SJSA1 (cell line): ENCODE measurements around the gene GATA2. TPM values are rescaled to one million over a fixed set of nuclear protein-coding genes. Genes with fewer than 3 reads are reported as not detected.

Source experiments
- DNase-seq, 2 experiments: peaks; one replicate each; pipeline ENCODE4 v3.0.0-alpha.2; 2015 to 2020; ENCODE audit warnings: low spot score in 2 of 2, low read depth in 1 of 2
- H3K27ac ChIP-seq: fragments of 250-450 bp; sonication (Bioruptor Pico); 2 replicates; pipeline ENCODE4 v1.5.1; 2020; ENCODE audit warnings: mild to moderate bottlenecking, moderate library complexity
- H3K27me3 ChIP-seq: fragments of 250-450 bp; sonication (Bioruptor Pico); replicated peaks from 2 replicates; pipeline ENCODE4 v1.5.1; 2020; ENCODE audit warnings: mild to moderate bottlenecking, moderate library complexity
- H3K36me3 ChIP-seq: fragments of 250-450 bp; sonication (Bioruptor Pico); 2 replicates; pipeline ENCODE4 v1.5.1; 2020; ENCODE audit warnings: mild to moderate bottlenecking
- H3K4me1 ChIP-seq: fragments of 250-450 bp; sonication (Bioruptor Pico); replicated peaks from 2 replicates; pipeline ENCODE4 v1.6.1; 2021; ENCODE audit warnings: mild to moderate bottlenecking
- H3K4me3 ChIP-seq: fragments of 250-450 bp; sonication (Bioruptor Pico); 2 replicates; pipeline ENCODE4 v1.5.1; 2020; ENCODE audit warnings: mild to moderate bottlenecking
- H3K9me3 ChIP-seq: fragments of 250-450 bp; sonication (Bioruptor Pico); replicated peaks from 2 replicates; pipeline ENCODE4 v1.5.1; 2020; ENCODE audit warnings: mild to moderate bottlenecking
- total RNA-seq: library from RNA; depleted of rRNA; stranded (reverse); fragments of >200 nt; shearing (Covaris generic); gene quantifications from 2 replicates; pipeline ENCODE4 v1.2.3, GENCODE V29; 2014; rRNA removed

Gene GATA2
- 14.9 and 15.5 TPM in 2 replicates for total RNA-seq

GRCh38 chr3:128492671-128493569 is at the start of gene GATA2:
GATA2 (minus strand) TSS chr3:128493201; CDS start chr3:128487031, 6,170 bp downstream.
- peaks cover 2% of the 10 kb centered on the region for H3K9me3 ChIP-seq
- no peak within 1 kb of the TSS for H3K27ac ChIP-seq
- no peaks in the 10 kb centered on the region for H3K27me3 ChIP-seq
- no peak within 1 kb of the TSS for H3K4me3 ChIP-seq
- peaks cover 29% of the 10 kb centered on the region for H3K36me3 ChIP-seq
- peaks cover 29% of the 10 kb centered on the region for H3K4me1 ChIP-seq
- DNase-seq, result no peak

DNA sequence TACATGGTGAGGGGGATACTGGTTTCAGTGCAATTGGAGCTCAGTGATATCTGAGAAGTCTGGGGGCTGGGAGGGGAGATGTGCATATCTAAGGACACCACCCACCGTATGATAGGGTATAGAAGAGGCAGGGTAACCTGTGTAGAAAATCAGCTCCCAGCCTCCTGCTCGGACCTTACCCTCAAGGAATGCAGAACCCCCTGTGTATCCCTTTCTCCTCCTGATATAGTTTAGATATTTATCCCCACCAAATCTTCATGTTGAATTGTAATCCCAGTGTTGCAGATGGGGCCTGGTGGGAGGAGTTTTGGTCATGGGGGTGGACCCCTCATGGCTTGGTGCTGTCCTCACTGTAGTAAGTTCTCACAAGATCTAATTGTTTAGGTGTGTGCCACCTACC is 48.2 kb upstream of the GATA2 start:
- Histone ChIP-seq H3K27me3 (no peaks in the 10 kb centered on the region; the same call in 1 of the 2 replicates), H3K4me3 (no peak overlapping the region)
- DNase-seq, result no peak

DNA sequence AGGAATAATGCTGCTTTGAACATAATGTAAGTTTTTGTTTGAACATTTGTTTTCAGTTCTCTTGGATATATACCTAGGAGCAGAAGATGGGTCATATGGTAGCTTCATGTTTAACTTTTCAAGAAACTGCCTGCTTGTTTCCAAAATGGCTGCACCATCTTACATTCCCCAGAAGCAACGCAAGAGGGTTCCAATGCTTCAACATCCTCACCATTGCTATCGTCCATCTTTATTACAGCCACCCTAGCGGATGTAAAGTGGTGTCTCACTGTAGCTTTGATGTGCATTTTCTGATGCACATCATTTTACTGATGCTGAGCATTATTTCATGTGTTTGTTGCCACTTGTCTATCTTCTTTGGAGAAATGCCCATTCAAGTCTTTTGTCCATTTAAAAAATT is 46.4 kb upstream of the GATA2 start:
- no peaks in the 10 kb centered on the region for H3K36me3 ChIP-seq
- no peaks in the 10 kb centered on the region for H3K4me1 ChIP-seq
- H3K4me3 ChIP-seq, result no peak overlapping the region
- no peaks in the 10 kb centered on the region; the same call in 1 of the 2 replicates for H3K27me3 ChIP-seq
- DNase-seq, result no peak
- no peak overlapping the region for H3K27ac ChIP-seq
- no peaks in the 10 kb centered on the region for H3K9me3 ChIP-seq

More for the DNA sequence above, 48.2 kb upstream of the GATA2 start:
- no peaks in the 10 kb centered on the region for H3K36me3 ChIP-seq
- no peak overlapping the region for H3K27ac ChIP-seq
- H3K4me1 ChIP-seq, result no peaks in the 10 kb centered on the region
- H3K9me3 ChIP-seq, result no peaks in the 10 kb centered on the region

DNA sequence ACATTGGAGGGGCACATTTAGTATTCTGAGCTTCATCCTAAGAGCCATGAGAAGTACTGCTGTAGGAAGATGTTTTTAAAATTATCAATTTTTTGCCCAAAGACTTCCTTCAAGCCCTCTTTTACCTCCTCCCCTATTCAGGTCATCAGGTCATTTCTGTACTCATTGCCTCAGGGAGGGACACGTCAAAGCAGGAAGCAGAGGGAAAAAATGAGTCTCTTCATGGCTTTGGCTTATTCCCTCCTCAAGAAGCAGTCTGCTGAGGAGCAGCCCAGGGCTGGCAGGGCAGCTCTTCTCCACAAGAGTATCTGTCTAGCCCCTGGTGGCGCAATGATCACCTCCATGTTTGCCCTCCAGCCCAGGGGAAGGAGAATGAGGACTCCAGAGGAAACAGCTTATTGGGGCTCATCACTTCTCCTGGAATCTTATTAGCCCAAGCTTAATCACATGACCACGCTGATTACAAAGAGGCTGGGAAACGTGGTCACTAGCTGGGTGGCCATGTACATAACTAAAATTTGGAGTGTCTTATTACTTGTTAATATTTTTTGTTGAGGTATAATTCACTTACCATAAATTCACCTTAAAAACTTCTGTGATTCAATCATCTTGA is 44.2 kb upstream of the GATA2 start:
- no peaks in the 10 kb centered on the region; the same call in 1 of the 2 replicates for H3K27me3 ChIP-seq
- no peak for DNase-seq

GRCh38 chr3:128532012-128532983 is 39.3 kb upstream of the GATA2 start:
- H3K4me3 ChIP-seq, result no peak overlapping the region
- no peaks in the 10 kb centered on the region for H3K9me3 ChIP-seq
- H3K4me1 ChIP-seq, result no peaks in the 10 kb centered on the region
- no peaks in the 10 kb centered on the region for H3K36me3 ChIP-seq
- no peak for DNase-seq
- H3K27ac ChIP-seq, result no peak overlapping the region
- H3K27me3 ChIP-seq, result peaks cover 13% of the 10 kb centered on the region; the same call in 1 of the 2 replicates

More for the DNA sequence above, 44.2 kb upstream of the GATA2 start:
- H3K27ac ChIP-seq, result no peak overlapping the region
- no peaks in the 10 kb centered on the region for H3K9me3 ChIP-seq
- no peaks in the 10 kb centered on the region for H3K4me1 ChIP-seq
- H3K36me3 ChIP-seq, result no peaks in the 10 kb centered on the region
- no peak overlapping the region for H3K4me3 ChIP-seq

DNA sequence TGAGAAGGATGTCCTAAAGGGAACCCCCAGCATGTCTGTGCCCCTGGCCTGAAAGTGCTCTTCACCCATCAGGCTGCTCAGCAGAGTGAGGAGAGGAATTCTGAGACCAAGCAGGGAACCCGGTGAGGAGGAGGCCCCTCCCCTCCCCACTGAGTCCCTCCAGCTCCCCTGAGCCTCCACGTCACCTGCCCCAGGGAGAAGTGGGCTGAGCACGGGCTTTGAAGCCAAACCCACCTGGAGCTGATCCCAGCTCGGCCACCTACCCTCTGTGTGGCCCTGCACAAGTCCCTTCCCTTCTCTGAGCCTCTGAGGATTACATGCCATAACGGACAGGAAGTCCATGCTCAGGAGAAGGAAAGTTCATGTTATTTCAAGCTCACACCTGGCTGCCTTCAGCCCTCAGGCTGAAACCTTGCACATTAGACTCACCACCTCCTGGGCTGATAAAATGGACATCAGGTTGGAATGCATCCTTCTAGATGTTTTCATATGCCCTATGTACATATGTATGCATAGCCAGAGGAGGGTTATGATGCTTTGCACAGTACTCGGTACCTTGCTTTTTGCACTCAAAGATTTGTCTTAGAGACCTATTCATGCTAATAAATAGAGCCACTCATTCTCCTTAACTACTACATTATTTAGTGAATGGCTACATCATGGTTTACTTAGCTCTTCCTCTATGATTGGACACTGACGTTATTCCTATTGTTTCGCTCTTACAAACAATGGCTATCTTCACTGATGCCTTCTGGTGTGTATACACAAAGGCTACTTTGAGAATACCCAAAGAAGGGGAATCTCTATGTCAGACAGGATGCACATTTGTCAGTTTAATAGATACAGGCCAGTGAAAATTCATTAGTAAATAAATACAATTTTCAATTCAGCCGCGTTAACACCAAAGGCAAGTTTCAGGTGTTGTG is 31.6 kb upstream of the GATA2 start:
- peak in 1 of 2 experiments; percentile 21 for DNase-seq
- no peaks in the 10 kb centered on the region for H3K9me3 ChIP-seq
- no peak overlapping the region for H3K4me3 ChIP-seq
- H3K4me1 ChIP-seq, result peaks cover 7% of the 10 kb centered on the region
- H3K36me3 ChIP-seq, result no peaks in the 10 kb centered on the region
- no peak overlapping the region for H3K27ac ChIP-seq
- H3K27me3 ChIP-seq, result peaks cover 12% of the 10 kb centered on the region

DNA sequence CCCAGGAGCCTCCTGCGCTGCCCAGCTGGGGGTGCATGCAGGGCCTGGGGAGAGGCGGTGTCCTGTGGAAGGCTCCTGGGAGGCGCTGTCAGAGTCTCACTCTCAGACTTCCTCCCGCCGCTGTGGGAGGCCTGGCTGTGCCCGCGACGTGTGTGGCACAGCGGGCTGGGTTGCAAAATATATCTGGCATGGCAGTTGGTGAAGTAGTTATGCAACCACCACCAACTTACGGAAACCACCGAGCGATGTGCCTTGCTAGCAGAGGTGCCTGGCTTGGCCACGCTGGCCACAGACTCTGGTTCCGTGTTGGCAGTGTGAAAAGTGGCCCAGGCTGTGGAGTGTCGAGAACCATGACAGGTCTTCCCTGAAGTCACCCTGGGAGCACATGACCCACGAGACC is 30.6 kb upstream of the GATA2 start:
- peaks cover 12% of the 10 kb centered on the region for H3K27me3 ChIP-seq
- H3K36me3 ChIP-seq, result no peaks in the 10 kb centered on the region
- peaks cover 7% of the 10 kb centered on the region for H3K4me1 ChIP-seq
- no peak overlapping the region for H3K4me3 ChIP-seq
- H3K9me3 ChIP-seq, result no peaks in the 10 kb centered on the region
- DNase-seq, result no peak
- no peak overlapping the region for H3K27ac ChIP-seq

GRCh38 chr3:128521715-128522114 is 28.7 kb upstream of the GATA2 start:
- no peaks in the 10 kb centered on the region for H3K36me3 ChIP-seq
- H3K27ac ChIP-seq, result no peak overlapping the region
- H3K4me3 ChIP-seq, result no peak overlapping the region
- peaks cover 7% of the 10 kb centered on the region for H3K4me1 ChIP-seq
- no peaks in the 10 kb centered on the region for H3K9me3 ChIP-seq
- peaks cover 3% of the 10 kb centered on the region; the same call in 1 of the 2 replicates for H3K27me3 ChIP-seq
- DNase-seq, result no peak

DNA sequence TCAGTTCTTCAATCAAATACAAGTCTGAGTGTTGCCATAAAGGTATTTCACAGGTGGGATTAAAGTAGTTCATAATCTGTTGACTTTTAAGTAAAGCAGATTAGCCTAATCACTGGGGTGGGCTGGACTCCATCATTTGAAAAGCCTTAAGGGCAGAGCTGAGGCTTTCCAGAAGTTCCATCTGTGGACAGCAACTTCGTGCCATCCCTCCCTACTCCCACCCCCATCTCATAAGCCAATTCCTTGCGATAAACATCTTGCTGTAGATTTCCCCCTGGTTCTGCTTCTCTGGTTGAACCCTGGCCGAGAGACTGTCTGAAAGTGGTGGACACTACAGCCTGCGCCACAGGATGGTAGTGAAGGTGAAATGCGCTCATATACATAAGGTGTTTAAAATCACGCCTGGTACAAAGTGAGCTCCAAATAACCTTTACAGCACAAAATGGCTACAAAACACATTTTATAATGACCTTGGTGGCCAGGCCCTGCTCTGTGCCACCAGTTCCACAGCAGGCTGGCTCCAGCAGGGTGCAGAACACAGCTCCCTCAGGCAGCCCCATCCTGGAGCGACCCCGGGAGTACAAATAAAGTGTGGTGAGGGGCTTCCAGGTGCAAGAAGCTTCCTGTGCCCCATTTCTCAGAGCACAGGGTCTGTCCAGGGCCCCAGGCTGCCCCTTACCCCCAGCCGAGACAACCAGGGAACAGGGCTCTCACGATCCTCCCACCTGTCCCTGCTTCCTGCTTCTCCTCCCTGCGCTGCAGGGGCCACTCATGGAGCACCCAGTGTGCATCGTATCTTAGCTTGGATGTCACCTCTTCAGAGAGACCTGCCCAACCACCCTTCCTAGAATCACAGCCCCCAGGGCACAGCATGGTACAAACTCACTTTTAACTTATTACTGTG is 25.8 kb upstream of the GATA2 start:
- H3K36me3 ChIP-seq, result no peaks in the 10 kb centered on the region
- 0 out of 2 replicates have a peak, but pooled peaks cover 3% of the 10 kb centered on the region for H3K9me3 ChIP-seq
- H3K27me3 ChIP-seq, result no peaks in the 10 kb centered on the region
- H3K27ac ChIP-seq, result no peak overlapping the region
- H3K4me1 ChIP-seq, result no peaks in the 10 kb centered on the region
- H3K4me3 ChIP-seq, result no peak overlapping the region
- DNase-seq, result no peak

DNA sequence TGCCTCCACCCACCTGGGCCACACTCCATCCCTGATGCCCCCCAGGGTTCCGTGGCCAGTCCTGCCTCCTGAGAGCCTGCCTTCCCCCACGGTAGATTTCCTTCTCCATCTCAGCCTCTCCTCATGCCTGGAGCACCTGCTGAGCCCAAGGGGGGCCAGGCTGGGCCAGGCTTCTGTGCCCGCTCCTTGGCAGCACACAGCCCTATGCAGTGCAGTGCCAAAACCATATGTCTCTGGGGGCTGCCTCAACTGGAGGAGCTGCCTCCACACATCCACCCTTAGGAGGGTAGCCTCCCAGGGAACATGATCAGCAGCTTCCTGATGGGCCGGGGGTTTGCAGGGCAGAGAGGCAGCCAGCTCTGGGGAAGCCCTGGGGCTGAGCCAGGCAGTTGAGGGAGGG is 24.6 kb upstream of the GATA2 start:
- H3K27ac ChIP-seq, result no peak overlapping the region
- H3K9me3 ChIP-seq, result 0 out of 2 replicates have a peak, but pooled peaks cover 3% of the 10 kb centered on the region
- no peak overlapping the region for H3K4me3 ChIP-seq
- no peaks in the 10 kb centered on the region for H3K4me1 ChIP-seq
- DNase-seq, result no peak
- H3K36me3 ChIP-seq, result no peaks in the 10 kb centered on the region
- no peaks in the 10 kb centered on the region for H3K27me3 ChIP-seq

- no peaks in the 10 kb centered on the region for H3K4me1 ChIP-seq
- no peaks in the 10 kb centered on the region for H3K27me3 ChIP-seq
- H3K36me3 ChIP-seq, result no peaks in the 10 kb centered on the region
- H3K9me3 ChIP-seq, result 0 out of 2 replicates have a peak, but pooled peaks cover 3% of the 10 kb centered on the region
- no peak overlapping the region for H3K4me3 ChIP-seq
- H3K27ac ChIP-seq, result no peak overlapping the region
- DNase-seq, result no peak
Observed at GRCh38 chr3:128515967-128516366, 23.0 kb upstream of the GATA2 start.

GRCh38 chr3:128508852-128509251 is 15.9 kb upstream of the GATA2 start:
- Histone ChIP-seq H3K4me3 (no peak overlapping the region), H3K36me3 (peaks cover 4% of the 10 kb centered on the region; the same call in 1 of the 2 replicates), H3K27ac (no peak overlapping the region), H3K27me3 (no peaks in the 10 kb centered on the region), H3K9me3 (no peaks in the 10 kb centered on the region), H3K4me1 (no peaks in the 10 kb centered on the region)
- peak in 1 of 2 experiments; percentile 31 for DNase-seq
